OCI-LY7 (cell line): ENCODE data around the gene CPEB4. TPM values are rescaled to one million over a fixed set of nuclear protein-coding genes. Genes with fewer than 3 reads are reported as not detected.

Source experiments
- BruUV-seq: library from RNA; stranded (reverse); fragments of 400-500 nt; replicated peaks from 2 replicates; lab custom pipeline; 2021; lab: Mats Ljungman, UMichigan
- CTCF ChIA-PET: fragments of 300-600 bp; sonication (Branson Sonifier 250); formaldehyde crosslinking; loops from one replicate; lab custom pipeline; 2022; ENCODE audit warnings: antibody characterized with exemption; ENCODE audit not compliant: unreplicated experiment; lab: Charles Lee
- POLR2A ChIA-PET: fragments of 300-600 bp; sonication (Branson Sonifier 250); formaldehyde crosslinking; loops from one replicate; lab custom pipeline; 2022; ENCODE audit warnings: antibody characterized with exemption; lab: Charles Lee
- DNase-seq: peaks from one replicate; pipeline ENCODE4 v3.0.0-alpha.2; 2015; ENCODE audit warnings: low spot score
- H2AFZ ChIP-seq: fragments of 200-600 bp; sonication (generic), shearing (Covaris generic); 2 replicates; pipeline ENCODE4 v1.6.1; 2014; ENCODE audit warnings: mild to moderate bottlenecking, antibody characterized with exemption, low read length, moderate library complexity
- H3K27ac ChIP-seq: fragments of 200-600 bp; sonication (generic); 2 replicates; pipeline ENCODE4 v1.5.1; 2014; ENCODE audit warnings: mixed run types, low read depth, mild to moderate bottlenecking, moderate library complexity, low read length, inconsistent platforms; ENCODE audit not compliant: poor library complexity, severe bottlenecking
- H3K36me3 ChIP-seq: fragments of 200-600 bp; sonication (generic); 2 replicates; pipeline ENCODE4 v1.6.1; 2014; ENCODE audit warnings: mild to moderate bottlenecking, antibody characterized with exemption, low read length, moderate library complexity, mixed read lengths; ENCODE audit not compliant: insufficient read depth
- H3K4me1 ChIP-seq: fragments of 200-600 bp; sonication (generic); 2 replicates; pipeline ENCODE4 v1.5.1; 2014; ENCODE audit warnings: mild to moderate bottlenecking, low read length; ENCODE audit not compliant: insufficient read depth, poor library complexity, severe bottlenecking
- H3K4me2 ChIP-seq: fragments of 200-600 bp; sonication (generic); 2 replicates; pipeline ENCODE4 v1.6.1; 2014; ENCODE audit warnings: mild to moderate bottlenecking, low read length
- H3K4me3 ChIP-seq: fragments of 200-600 bp; sonication (generic); 2 replicates; pipeline ENCODE4 v1.5.1; 2014; ENCODE audit warnings: mild to moderate bottlenecking, low read depth, low read length; ENCODE audit not compliant: poor library complexity, severe bottlenecking
- H3K79me2 ChIP-seq: fragments of 200-600 bp; sonication (generic); 2 replicates; pipeline ENCODE4 v1.6.1; 2016; ENCODE audit warnings: low read depth, mild to moderate bottlenecking, low read length, moderate library complexity, mixed read lengths; ENCODE audit not compliant: insufficient read depth
- H3K9me2 ChIP-seq: fragments of 200-600 bp; sonication (generic); 2 replicates; pipeline ENCODE4 v1.6.1; 2016; ENCODE audit warnings: mild to moderate bottlenecking, low read length, mixed read lengths; ENCODE audit not compliant: insufficient read depth
- H3K9me3 ChIP-seq: fragments of 200-600 bp; sonication (generic); 2 replicates; pipeline ENCODE4 v1.6.1; 2014; ENCODE audit warnings: mild to moderate bottlenecking, mixed run types, low read length, mixed read lengths
- H4K20me1 ChIP-seq: fragments of 200-600 bp; sonication (generic); 2 replicates; pipeline ENCODE4 v1.6.1; 2014; ENCODE audit warnings: mild to moderate bottlenecking, antibody characterized with exemption, low read length, moderate library complexity, mixed read lengths; ENCODE audit not compliant: insufficient read depth
- EZH2phosphoT487 ChIP-seq: fragments of 200-600 bp; sonication (generic); IDR thresholded peaks from 2 replicates; pipeline ENCODE4 v1.6.1; 2018; ENCODE audit warnings: low read depth, borderline replicate concordance, mild to moderate bottlenecking, mixed run types, antibody characterized with exemption, low read length, moderate library complexity, mixed read lengths
- intact Hi-C: fragments of 100-400 bp; cut with micrococcal nuclease; formaldehyde crosslinking; loops from one replicate; pipeline ENCODE4 v1.10.0; 2022; ENCODE audit not compliant: unreplicated experiment
- total RNA-seq, 2 experiments: library from RNA; depleted of rRNA in 1 of 2; stranded (reverse); fragments of >200 nt in 1 of 2; shearing (Covaris generic) in 1 of 2; gene quantifications; 2 replicates each; pipeline ENCODE4 v1.2.3, GENCODE V29; 2014 to 2022
- TF ChIP-seq, protein P1 (sequence below): fragments of 200-600 bp; sonication (generic); conservative IDR thresholded peaks from 2 replicates; pipeline ENCODE4 v1.5.1; 2014; ENCODE audit warnings: mild to moderate bottlenecking, antibody characterized with exemption, low read length, moderate library complexity, mixed read lengths

CPEB4 gene
- total RNA-seq, 2 experiments from 2014 or later: 12.6 to 31.8 TPM

DNA sequence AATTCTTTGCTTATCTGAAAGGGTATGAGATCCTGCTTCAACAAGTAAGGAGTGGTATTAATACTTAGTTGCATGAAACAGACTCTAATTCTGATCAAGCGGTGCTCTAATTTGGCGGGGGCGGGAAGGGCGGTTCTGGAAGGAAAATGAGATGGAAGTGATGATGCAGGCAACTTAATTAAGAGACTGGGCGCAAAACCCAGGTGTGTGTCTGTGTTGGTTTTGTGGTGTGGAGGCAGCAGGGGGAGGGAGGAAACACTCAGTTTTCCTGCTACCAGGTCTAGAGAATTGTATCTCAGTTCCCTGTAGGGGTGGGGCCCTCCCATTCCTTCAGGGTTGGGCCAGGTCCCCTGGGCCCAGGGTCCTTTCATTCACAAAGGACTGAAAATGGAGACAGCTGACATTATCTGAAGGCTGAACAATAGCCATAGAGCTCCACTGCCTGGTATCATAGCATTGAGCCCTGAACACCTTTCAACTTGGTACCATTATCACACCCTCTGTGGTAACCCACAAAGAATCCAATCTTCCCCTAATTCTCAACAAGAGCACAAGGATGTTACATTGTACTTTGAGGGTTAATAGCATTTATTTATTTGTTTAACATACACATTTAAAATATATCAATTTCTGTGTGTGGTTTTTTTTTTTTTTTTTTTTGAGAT is 83.7 kb downstream of the CPEB4 start:
- Histone ChIP-seq H4K20me1 (no peaks in the 10 kb centered on the region), H3K4me3 (no peak overlapping the region), H3K9me3 (no peaks in the 10 kb centered on the region), H2AFZ (peak overlapping the region; percentile 65; the same call in 1 of the 2 replicates), H3K9me2 (no peaks in the 10 kb centered on the region), H3K36me3 (no peaks in the 10 kb centered on the region), H3K4me2 (peak overlapping the region; percentile 23), H3K27ac (peak overlapping the region; percentile 2), H3K79me2 (no peaks in the 10 kb centered on the region), H3K4me1 (peaks cover 29% of the 10 kb centered on the region)
- no peak for TF ChIP-seq EZH2phosphoT487
- TF ChIP-seq, protein P1, sequence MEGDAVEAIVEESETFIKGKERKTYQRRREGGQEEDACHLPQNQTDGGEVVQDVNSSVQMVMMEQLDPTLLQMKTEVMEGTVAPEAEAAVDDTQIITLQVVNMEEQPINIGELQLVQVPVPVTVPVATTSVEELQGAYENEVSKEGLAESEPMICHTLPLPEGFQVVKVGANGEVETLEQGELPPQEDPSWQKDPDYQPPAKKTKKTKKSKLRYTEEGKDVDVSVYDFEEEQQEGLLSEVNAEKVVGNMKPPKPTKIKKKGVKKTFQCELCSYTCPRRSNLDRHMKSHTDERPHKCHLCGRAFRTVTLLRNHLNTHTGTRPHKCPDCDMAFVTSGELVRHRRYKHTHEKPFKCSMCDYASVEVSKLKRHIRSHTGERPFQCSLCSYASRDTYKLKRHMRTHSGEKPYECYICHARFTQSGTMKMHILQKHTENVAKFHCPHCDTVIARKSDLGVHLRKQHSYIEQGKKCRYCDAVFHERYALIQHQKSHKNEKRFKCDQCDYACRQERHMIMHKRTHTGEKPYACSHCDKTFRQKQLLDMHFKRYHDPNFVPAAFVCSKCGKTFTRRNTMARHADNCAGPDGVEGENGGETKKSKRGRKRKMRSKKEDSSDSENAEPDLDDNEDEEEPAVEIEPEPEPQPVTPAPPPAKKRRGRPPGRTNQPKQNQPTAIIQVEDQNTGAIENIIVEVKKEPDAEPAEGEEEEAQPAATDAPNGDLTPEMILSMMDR: no peak; the same call in 1 of the 2 replicates
- ChIA-PET POLR2A (interaction anchor here (0.6 kb wide), 1 partner anchor 35 kb away, joined by 4 read pairs; no protein-coding TSS in a partner anchor), CTCF (interaction anchor here (1.2 to 1.3 kb wide), 2 partner anchors 349 to 354 kb away, joined by 3 read pairs; no protein-coding TSS in a partner anchor)
- peak; percentile 22 for DNase-seq
- BruUV-seq: no TSS peak
- intact Hi-C loops: loop anchor here (2.0 to 5.0 kb wide), 4 partner anchors 45 to 227 kb away; partner anchors contain the start of gene CPEB4

DNA sequence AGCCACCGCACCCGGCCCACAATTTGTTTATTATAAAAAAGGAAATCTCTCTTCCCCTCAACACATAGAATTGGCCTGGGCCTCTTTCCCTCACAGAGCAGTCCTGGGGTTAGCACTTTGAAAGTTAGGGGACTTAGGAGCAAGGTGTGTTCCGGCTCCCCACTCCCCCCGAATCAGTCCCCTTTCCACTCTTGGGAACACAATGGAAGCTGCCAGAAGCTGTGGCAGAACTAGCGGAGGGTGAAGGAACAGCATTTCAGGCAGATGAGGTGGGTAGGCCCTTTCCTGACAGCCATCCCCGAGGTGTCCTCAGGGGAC is 84.4 kb downstream of the CPEB4 start:
- Histone ChIP-seq H3K36me3 (no peaks in the 10 kb centered on the region), H3K4me2 (peak overlapping the region; percentile 74), H3K4me1 (peaks cover 29% of the 10 kb centered on the region), H3K27ac (no peak overlapping the region), H4K20me1 (no peaks in the 10 kb centered on the region), H2AFZ (peak overlapping the region; percentile 98; the same call in 1 of the 2 replicates), H3K9me2 (no peaks in the 10 kb centered on the region), H3K4me3 (no peak overlapping the region), H3K9me3 (no peaks in the 10 kb centered on the region), H3K79me2 (no peaks in the 10 kb centered on the region)
- ChIA-PET CTCF (interaction anchor here (0.6 to 2.5 kb wide), 4 partner anchors 29 to 358 kb away, joined by 3 to 13 read pairs (median 4); no protein-coding TSS in a partner anchor), POLR2A (interaction anchor here (0.5 to 3.4 kb wide), 3 partner anchors 150 to 356 kb away, joined by 3 to 26 read pairs (median 5); partner anchors contain the start of gene BOD1)
- intact Hi-C loops: loop anchor here (2.0 to 5.0 kb wide), 4 partner anchors 45 to 228 kb away; partner anchors contain the start of gene CPEB4
- DNase-seq: no peak
- no TSS peak for BruUV-seq
- no peak for TF ChIP-seq EZH2phosphoT487
- TF ChIP-seq, protein P1: no peak
